ENCODE measurements around the gene PRPF4. TPM values are rescaled to one million over a fixed set of nuclear protein-coding genes. Genes with fewer than 3 reads are reported as not detected.

PRPF4 gene
- total RNA-seq, 6 experiments from 2014 or later, result 24.5 to 32.8 (median 29.4) TPM

- Mint-ChIP-seq H3K27me3 (ENCODE audit: insufficient read depth) (peaks cover 22% of the 10 kb centered on the region), H3K27ac (no peak overlapping the region), H3K36me3 (ENCODE audit: low read depth) (no peaks in the 10 kb centered on the region), H3K4me1 (ENCODE audit: low read depth) (peaks cover 11% of the 10 kb centered on the region; the same call in 1 of the 2 replicates), H3K9me3 (no peaks in the 10 kb centered on the region), H3K4me3 (no peak overlapping the region)
- DNase-seq, result no peak
- no peak for TF ChIP-seq CTCF (IDR thresholded peaks at IDR 0.05)
These were observed 31.1 kb downstream of the PRPF4 start for GRCh38 chr9:113306566-113306965.

DNA sequence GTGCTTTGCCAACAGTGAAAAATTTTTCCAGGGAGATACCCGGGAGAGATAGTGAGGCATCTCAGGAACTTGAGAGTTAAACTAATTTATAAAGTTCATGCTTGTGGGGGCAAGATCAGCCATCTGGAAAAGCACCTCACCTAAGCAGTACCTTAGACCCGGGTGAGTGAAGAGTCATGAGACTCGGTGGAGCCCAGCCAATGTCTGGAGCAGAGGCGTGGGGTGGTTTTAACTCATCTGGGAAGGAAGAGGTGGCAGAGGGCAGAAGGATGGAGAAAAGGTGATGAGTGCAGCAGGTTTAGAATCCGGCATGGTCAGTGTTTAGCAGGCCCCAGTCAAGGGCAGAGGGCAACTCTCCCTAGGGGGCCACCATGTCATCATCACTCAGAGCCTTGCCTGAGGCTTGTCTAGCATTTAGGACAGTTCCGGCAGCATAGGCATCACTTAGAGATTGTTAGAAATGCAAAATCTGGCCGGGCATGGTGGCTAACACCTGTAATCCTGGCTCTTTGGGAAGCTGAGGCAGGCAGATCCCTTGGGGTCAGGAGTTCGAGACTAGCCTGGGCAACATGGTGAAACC is 32.0 kb downstream of the PRPF4 start:
- H3K27ac Mint-ChIP-seq, result no peak overlapping the region
- TF ChIP-seq CTCF (IDR thresholded peaks at IDR 0.05), result no peak
- peaks cover 18% of the 10 kb centered on the region for H3K27me3 Mint-ChIP-seq (ENCODE audit: insufficient read depth)
- H3K4me1 Mint-ChIP-seq (ENCODE audit: low read depth), result peaks cover 11% of the 10 kb centered on the region; the same call in 1 of the 2 replicates
- H3K9me3 Mint-ChIP-seq, result no peaks in the 10 kb centered on the region
- no peak for DNase-seq
- H3K36me3 Mint-ChIP-seq (ENCODE audit: low read depth), result no peaks in the 10 kb centered on the region
- no peak overlapping the region for H3K4me3 Mint-ChIP-seq

DNA sequence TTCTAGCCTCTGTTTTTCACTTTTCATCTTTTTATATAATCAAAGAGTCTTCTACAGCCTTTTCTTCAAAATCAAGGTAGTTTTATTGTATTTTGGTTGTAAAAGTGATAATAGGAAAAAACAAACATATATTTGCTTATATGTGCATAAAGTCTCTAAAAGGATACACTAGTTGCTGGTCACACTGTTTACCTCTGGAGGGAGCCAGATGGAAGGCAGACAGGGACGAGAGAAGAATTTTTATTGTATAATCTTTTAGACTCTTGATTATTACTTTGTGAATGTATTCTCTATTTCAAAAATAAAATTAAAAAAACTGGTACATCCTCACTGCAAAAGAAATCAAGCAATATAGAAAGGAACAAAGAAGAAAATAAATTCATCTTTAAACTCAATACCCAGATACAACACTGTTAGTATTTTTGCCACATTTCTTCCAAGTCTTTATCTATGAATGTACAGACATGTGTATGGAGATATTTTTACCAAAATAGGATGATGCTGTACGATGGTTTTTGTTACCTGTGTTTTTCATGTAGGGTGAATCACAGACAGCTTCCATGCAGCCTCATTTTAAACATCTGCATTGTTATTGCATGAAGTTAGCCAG is 33.9 kb downstream of the PRPF4 start:
- Mint-ChIP-seq H3K4me1 (ENCODE audit: low read depth) (peaks cover 11% of the 10 kb centered on the region; the same call in 1 of the 2 replicates), H3K9me3 (no peaks in the 10 kb centered on the region), H3K27ac (no peak overlapping the region), H3K4me3 (no peak overlapping the region), H3K27me3 (ENCODE audit: insufficient read depth) (peaks cover 11% of the 10 kb centered on the region), H3K36me3 (ENCODE audit: low read depth) (no peaks in the 10 kb centered on the region)
- peak; percentile 50 for DNase-seq
- peak; percentile 79 for TF ChIP-seq CTCF (IDR thresholded peaks at IDR 0.05)

DNA sequence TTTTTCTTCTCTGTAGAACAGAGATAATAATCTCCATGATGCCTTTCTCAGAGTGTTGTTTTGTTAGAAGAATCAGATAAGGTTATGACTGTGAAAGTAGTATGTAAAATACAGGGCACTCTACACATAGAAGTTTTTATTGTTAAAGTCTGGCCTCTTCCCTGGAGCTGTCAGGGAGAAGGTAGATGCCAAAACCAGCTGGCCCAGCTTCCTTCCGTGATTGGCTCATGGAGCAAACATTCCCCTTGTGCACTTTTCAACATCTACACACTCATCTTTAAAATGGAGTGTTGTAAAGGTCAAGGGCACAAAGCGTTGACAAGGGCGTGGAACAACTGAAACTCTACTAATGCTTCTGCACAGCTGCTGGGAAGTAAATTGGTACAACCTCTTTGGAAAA is 35.1 kb downstream of the PRPF4 start:
- no peak overlapping the region for H3K27ac Mint-ChIP-seq
- H3K4me1 Mint-ChIP-seq (ENCODE audit: low read depth), result peaks cover 11% of the 10 kb centered on the region; the same call in 1 of the 2 replicates
- H3K36me3 Mint-ChIP-seq (ENCODE audit: low read depth), result no peaks in the 10 kb centered on the region
- no peaks in the 10 kb centered on the region for H3K9me3 Mint-ChIP-seq
- TF ChIP-seq CTCF (IDR thresholded peaks at IDR 0.05), result no peak
- H3K4me3 Mint-ChIP-seq, result no peak overlapping the region
- peak; percentile 16 for DNase-seq
- peaks cover 13% of the 10 kb centered on the region for H3K27me3 Mint-ChIP-seq (ENCODE audit: insufficient read depth)

- peaks cover 18% of the 10 kb centered on the region; the same call in 1 of the 2 replicates for H3K4me1 Mint-ChIP-seq (ENCODE audit: low read depth)
- H3K36me3 Mint-ChIP-seq (ENCODE audit: low read depth), result no peaks in the 10 kb centered on the region
- TF ChIP-seq CTCF (IDR thresholded peaks at IDR 0.05), result no peak
- peaks cover 9% of the 10 kb centered on the region for H3K27me3 Mint-ChIP-seq (ENCODE audit: insufficient read depth)
- H3K27ac Mint-ChIP-seq, result no peak overlapping the region
- no peaks in the 10 kb centered on the region for H3K9me3 Mint-ChIP-seq
- H3K4me3 Mint-ChIP-seq, result no peak overlapping the region
- no peak for DNase-seq
These were observed 36.5 kb downstream of the PRPF4 start for GRCh38 chr9:113311961-113312360.

All from HFFc6 (cell line).